Mesothelial cell of epicardium (in vitro differentiated cells): ENCODE measurements around the gene OR5K3. TPM values are rescaled to one million over a fixed set of nuclear protein-coding genes. Genes with fewer than 3 reads are reported as not detected.

ENCODE experiments used
- DNase-seq, 2 experiments: peaks; one replicate each; pipeline ENCODE4 v3.0.0; 2021; ENCODE audit warnings: low spot score in 2 of 2; ENCODE audit not compliant: unreplicated experiment in 2 of 2
- H3K27ac Mint-ChIP-seq: 2 replicates; pipeline ENCODE4 v1.8.0; 2021; ENCODE audit warnings: mixed read lengths
- H3K27me3 Mint-ChIP-seq: 2 replicates; pipeline ENCODE4 v1.8.0; 2021; ENCODE audit warnings: low read depth, mixed read lengths
- H3K36me3 Mint-ChIP-seq: 2 replicates; pipeline ENCODE4 v1.8.0; 2021; ENCODE audit warnings: mixed read lengths
- H3K4me1 Mint-ChIP-seq: 2 replicates; pipeline ENCODE4 v1.8.0; 2021; ENCODE audit warnings: mixed read lengths
- H3K4me3 Mint-ChIP-seq: 2 replicates; pipeline ENCODE4 v1.8.0; 2021; ENCODE audit warnings: mild to moderate bottlenecking, moderate library complexity, mixed read lengths
- H3K9me3 Mint-ChIP-seq: 2 replicates; pipeline ENCODE4 v1.8.0; 2021; ENCODE audit warnings: mixed read lengths
- CTCF ChIP-seq: fragments of 200-600 bp; sonication (generic); IDR thresholded peaks from one replicate; pipeline ENCODE4 v1.5.0; 2021; ENCODE audit warnings: antibody characterized with exemption; ENCODE audit not compliant: unreplicated experiment
- total RNA-seq: library from RNA; stranded (reverse); gene quantifications from 3 replicates; pipeline ENCODE4 v1.2.1, GENCODE V29; 2021

Gene OR5K3
- total RNA-seq, 1 donor from 2014 or later: not detected

DNA sequence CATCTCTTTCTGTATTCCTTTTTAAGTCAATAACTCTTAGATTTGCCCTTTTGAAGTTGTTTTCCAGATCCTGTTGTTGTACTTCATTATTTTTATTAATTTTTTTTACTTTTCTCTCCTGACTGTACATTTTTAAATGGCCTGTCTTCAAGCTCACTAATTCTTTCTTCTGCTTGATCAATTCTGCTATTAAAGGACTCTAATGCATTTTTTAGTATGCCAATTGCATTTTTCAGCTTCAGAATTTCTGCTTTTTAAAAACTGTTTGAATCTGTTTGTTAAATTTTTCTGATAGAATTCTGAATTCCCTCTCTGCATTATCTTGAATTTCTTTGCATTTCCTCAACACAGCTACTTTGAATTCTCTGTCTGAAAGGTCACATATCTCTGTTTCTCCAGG is 31.2 kb upstream of the OR5K3 start:
- H3K4me1 Mint-ChIP-seq: no peaks in the 10 kb centered on the region
- H3K27me3 Mint-ChIP-seq: no peaks in the 10 kb centered on the region
- no peak for DNase-seq
- no peak for TF ChIP-seq CTCF
- peaks cover 20% of the 10 kb centered on the region for H3K9me3 Mint-ChIP-seq
- H3K36me3 Mint-ChIP-seq: peaks cover 1% of the 10 kb centered on the region
- H3K27ac Mint-ChIP-seq: no peak overlapping the region
- H3K4me3 Mint-ChIP-seq: no peak overlapping the region

GRCh38 chr3:98359993-98360675 is 30.3 kb upstream of the OR5K3 start:
- DNase-seq: no peak
- Mint-ChIP-seq H3K27me3 (no peaks in the 10 kb centered on the region), H3K36me3 (peaks cover 1% of the 10 kb centered on the region), H3K27ac (no peak overlapping the region), H3K4me3 (no peak overlapping the region), H3K9me3 (peaks cover 21% of the 10 kb centered on the region), H3K4me1 (no peaks in the 10 kb centered on the region)
- TF ChIP-seq CTCF: no peak

DNA sequence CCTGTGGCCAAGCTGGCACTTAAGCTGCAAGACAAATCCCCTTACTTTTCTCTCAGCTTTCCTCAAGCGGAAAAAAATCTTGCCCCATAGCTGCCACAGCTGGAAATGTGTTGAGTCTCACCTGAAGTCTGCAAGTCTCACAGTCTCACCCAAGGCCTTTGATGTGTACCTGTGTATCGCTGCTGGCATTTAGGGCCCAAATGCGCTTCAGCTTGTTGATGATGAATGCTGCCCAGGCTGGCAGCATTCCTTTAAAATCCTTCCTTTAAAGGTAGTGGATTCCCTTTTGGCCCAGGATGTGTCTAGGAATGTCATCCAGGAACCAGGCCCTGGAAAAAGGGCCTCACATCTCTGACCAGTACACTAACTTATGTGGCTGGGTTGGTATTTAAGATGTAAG is 29.8 kb upstream of the OR5K3 start:
- H3K27ac Mint-ChIP-seq: no peak overlapping the region
- H3K4me3 Mint-ChIP-seq: no peak overlapping the region
- no peaks in the 10 kb centered on the region for H3K4me1 Mint-ChIP-seq
- peaks cover 26% of the 10 kb centered on the region for H3K9me3 Mint-ChIP-seq
- H3K36me3 Mint-ChIP-seq: peaks cover 1% of the 10 kb centered on the region
- TF ChIP-seq CTCF: no peak
- DNase-seq: no peak
- no peaks in the 10 kb centered on the region for H3K27me3 Mint-ChIP-seq

GRCh38 chr3:98361289-98361688 is 29.2 kb upstream of the OR5K3 start:
- H3K9me3 Mint-ChIP-seq: peaks cover 27% of the 10 kb centered on the region
- H3K27ac Mint-ChIP-seq: no peak overlapping the region

DNA sequence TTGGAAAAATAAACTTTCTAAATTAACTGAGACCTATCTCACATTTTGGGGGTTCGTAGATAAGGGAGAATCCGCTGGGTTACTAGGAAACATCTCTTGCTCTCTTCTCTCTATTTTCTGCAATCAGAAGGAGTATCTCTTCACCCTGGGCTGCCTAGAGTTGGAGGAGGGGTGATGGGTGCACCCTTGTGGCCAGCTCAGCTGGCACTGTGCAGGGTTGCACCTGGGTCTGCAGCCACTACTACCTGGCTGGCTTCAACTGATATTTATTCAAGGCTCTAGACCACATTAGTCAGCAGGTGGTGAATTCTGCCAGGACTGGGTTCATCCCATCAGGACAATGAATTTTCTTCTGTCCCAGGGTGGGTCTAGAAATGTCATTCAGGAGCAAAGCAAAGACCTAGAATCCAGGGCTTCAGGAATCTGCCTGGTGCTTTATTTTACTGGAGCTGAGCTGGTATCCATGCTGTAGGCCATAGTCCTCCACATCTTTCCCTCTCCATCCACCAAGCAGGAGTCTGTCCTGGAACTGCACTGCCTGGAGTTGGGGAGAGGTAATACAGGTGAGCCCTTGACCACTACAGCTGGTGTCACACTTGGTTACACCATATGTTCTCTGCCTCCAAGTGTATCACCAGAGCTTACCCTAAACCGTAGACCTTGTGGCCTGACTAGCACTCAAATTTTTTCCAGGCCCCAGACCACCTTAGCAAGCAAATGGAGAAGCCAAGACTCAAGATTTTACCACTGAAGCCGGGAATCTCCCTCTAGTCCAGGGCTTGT is 22.8 kb upstream of the OR5K3 start:
- no peak for DNase-seq
- H3K4me1 Mint-ChIP-seq: no peaks in the 10 kb centered on the region
- peaks cover 7% of the 10 kb centered on the region for H3K9me3 Mint-ChIP-seq
- no peaks in the 10 kb centered on the region for H3K36me3 Mint-ChIP-seq
- H3K27me3 Mint-ChIP-seq: peaks cover 3% of the 10 kb centered on the region
- no peak overlapping the region for H3K27ac Mint-ChIP-seq
- TF ChIP-seq CTCF: no peak
- no peak overlapping the region for H3K4me3 Mint-ChIP-seq

More at GRCh38 chr3:98361289-98361688, 29.2 kb upstream of the OR5K3 start:
- no peak for TF ChIP-seq CTCF
- H3K27me3 Mint-ChIP-seq: no peaks in the 10 kb centered on the region
- DNase-seq: no peak
- H3K4me1 Mint-ChIP-seq: no peaks in the 10 kb centered on the region
- no peak overlapping the region for H3K4me3 Mint-ChIP-seq
- peaks cover 1% of the 10 kb centered on the region for H3K36me3 Mint-ChIP-seq
